ENCODE data around the gene FMO4.
"Not testable (repeated sequence)": the region's sequence is repeated elsewhere in the genome, so short reads cannot be mapped to it uniquely, and the experiment has no call there.

The FMO4 gene

DNA sequence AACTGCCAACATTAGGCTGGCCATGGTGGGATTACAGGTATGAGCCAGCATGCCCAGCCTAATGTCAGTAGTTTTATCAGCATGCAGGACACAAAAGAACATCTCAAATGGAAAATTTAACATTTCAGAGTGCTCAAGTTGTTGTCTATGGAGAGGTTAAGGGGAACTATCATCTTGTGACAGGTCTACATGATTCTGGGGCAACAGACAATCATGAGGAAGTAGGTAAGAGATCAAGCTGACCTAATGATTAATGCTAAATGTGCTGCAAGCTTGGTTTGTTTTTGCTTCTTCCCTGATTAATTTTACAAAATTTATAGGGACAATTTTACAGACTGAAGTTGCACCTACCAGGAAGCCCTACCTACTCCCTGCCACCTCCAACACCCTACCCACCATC, 36.6 kb downstream of the FMO4 start:
- peaks cover 17% of the 10 kb centered on the region for H3K9me3 Mint-ChIP-seq
- H3K4me3 Mint-ChIP-seq, result no peak overlapping the region
- DNase-seq (ENCODE audit: low spot score), result no peak
- H3K27me3 Mint-ChIP-seq (ENCODE audit: low read depth), result no peaks in the 10 kb centered on the region
- H3K27ac Mint-ChIP-seq, result no peak overlapping the region
- no peaks in the 10 kb centered on the region for H3K36me3 Mint-ChIP-seq (ENCODE audit: low read depth)
- no peaks in the 10 kb centered on the region for H3K4me1 Mint-ChIP-seq (ENCODE audit: low read depth)

DNA sequence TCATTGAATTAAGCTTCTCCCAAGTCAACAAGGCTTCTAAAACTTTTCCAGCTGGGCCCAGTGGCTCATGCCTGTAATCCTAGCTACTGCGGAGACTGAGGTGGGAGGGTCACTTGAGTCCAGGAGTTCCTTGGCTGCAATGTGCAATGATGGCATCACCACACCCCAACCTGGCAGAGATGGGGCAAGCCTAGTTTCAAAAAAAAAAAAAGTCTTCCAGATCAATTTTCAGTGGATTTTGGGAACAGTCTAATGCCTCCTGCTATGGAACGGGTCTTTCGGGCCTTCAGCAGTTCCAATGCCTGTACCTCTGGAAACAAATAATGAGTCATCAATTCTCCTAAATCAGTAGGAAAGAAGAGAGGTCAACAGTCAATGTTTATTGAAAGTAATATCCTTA, 38.0 kb downstream of the FMO4 start:
- no peaks in the 10 kb centered on the region for H3K4me1 Mint-ChIP-seq (ENCODE audit: low read depth)
- H3K9me3 Mint-ChIP-seq, result peaks cover 10% of the 10 kb centered on the region
- no peaks in the 10 kb centered on the region for H3K27me3 Mint-ChIP-seq (ENCODE audit: low read depth)
- no peak overlapping the region for H3K4me3 Mint-ChIP-seq
- no peak overlapping the region for H3K27ac Mint-ChIP-seq
- DNase-seq (ENCODE audit: low spot score), result no peak
- H3K36me3 Mint-ChIP-seq (ENCODE audit: low read depth), result no peaks in the 10 kb centered on the region

DNA sequence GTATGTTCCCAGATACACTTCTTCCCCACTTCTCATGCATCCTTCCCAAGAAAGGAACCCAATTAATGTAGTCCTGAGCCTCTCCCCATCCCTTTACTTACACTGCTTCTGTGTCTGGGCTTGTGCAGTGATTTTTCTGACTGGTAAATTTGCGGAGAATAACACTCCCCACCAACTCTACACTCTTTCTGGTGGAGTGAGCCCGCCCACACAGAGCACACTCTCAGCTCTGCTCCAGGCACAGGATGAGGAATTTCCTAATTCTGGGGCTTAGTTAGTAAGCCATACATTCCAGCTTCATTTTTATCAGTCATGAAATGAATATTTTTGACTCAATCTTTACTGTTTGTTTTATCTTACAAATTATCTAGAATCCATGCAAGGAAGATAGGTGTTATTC, 38.6 kb downstream of the FMO4 start:
- Mint-ChIP-seq H3K9me3 (peaks cover 8% of the 10 kb centered on the region), H3K27me3 (ENCODE audit: low read depth) (no peaks in the 10 kb centered on the region), H3K36me3 (ENCODE audit: low read depth) (no peaks in the 10 kb centered on the region), H3K27ac (no peak overlapping the region), H3K4me3 (no peak overlapping the region), H3K4me1 (ENCODE audit: low read depth) (no peaks in the 10 kb centered on the region)
- no peak for DNase-seq (ENCODE audit: low spot score)

DNA sequence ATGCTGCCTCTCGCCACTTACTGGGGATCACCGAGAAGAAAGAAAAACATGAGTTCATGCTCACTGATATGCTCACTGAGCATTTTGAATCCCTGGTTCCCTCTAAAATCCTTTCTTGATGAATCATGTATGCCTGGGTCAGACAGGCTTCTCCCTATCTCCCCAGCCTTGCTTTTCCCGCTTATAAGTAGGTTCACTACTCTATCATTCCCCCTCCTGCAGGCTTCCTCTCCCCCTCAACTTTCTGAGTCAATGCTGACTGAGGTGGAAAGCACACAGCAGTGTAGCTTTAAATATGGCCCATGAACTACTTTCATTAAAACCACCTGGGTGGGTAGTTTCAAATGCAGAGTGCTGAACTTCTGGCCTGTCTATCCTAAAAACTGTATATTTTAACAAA, 41.7 kb downstream of the FMO4 start:
- H3K27ac Mint-ChIP-seq, result no peak overlapping the region
- no peaks in the 10 kb centered on the region for H3K36me3 Mint-ChIP-seq (ENCODE audit: low read depth)
- DNase-seq (ENCODE audit: low spot score), result no peak
- no peaks in the 10 kb centered on the region for H3K4me1 Mint-ChIP-seq (ENCODE audit: low read depth)
- no peak overlapping the region for H3K4me3 Mint-ChIP-seq
- no peaks in the 10 kb centered on the region for H3K27me3 Mint-ChIP-seq (ENCODE audit: low read depth)
- peaks cover 2% of the 10 kb centered on the region for H3K9me3 Mint-ChIP-seq

DNA sequence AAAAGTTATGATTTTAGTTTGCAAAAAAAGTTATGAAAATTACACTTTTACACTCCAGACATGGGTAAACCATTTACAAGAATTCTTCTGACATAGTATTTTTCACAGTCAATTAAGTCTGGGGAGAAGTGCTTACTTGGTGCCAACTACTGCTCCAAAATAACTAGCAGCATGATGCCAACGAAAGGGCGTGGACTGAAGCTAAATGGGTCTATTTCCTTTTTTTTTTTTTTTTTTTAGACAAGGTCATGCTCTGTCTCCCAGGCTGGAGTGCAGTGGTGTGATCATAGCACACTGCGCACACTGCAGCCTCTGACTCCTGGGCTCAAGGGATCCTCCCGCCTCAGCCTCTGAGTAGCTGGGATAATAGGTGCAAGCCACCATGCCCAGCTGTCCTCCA, 43.2 kb downstream of the FMO4 start:
- no peak for DNase-seq (ENCODE audit: low spot score)
- Mint-ChIP-seq H3K36me3 (ENCODE audit: low read depth) (no peaks in the 10 kb centered on the region), H3K27ac (no peak overlapping the region), H3K4me1 (ENCODE audit: low read depth) (no peaks in the 10 kb centered on the region), H3K4me3 (no peak overlapping the region), H3K9me3 (peaks cover 5% of the 10 kb centered on the region), H3K27me3 (ENCODE audit: low read depth) (no peaks in the 10 kb centered on the region)

DNA sequence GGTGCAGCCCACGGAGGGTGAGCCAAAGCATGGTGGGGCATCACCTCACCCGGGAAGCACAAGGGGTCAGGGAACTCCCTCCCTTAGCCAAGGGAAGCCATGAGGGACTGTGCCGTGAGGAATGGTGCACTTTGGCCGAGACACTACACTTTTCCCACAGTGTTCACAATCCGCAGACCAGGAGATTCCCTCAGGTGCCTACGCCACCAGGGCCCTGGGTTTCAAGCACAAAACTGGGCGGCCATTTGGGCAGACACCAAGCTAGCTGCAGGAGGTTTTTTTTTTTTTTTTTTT, 45.3 kb downstream of the FMO4 start:
- not testable (repeated sequence) for H3K4me3 Mint-ChIP-seq; H3K9me3 Mint-ChIP-seq; DNase-seq (ENCODE audit: low spot score); H3K27me3 Mint-ChIP-seq (ENCODE audit: low read depth); H3K36me3 Mint-ChIP-seq (ENCODE audit: low read depth); H3K27ac Mint-ChIP-seq; H3K4me1 Mint-ChIP-seq (ENCODE audit: low read depth)

DNA sequence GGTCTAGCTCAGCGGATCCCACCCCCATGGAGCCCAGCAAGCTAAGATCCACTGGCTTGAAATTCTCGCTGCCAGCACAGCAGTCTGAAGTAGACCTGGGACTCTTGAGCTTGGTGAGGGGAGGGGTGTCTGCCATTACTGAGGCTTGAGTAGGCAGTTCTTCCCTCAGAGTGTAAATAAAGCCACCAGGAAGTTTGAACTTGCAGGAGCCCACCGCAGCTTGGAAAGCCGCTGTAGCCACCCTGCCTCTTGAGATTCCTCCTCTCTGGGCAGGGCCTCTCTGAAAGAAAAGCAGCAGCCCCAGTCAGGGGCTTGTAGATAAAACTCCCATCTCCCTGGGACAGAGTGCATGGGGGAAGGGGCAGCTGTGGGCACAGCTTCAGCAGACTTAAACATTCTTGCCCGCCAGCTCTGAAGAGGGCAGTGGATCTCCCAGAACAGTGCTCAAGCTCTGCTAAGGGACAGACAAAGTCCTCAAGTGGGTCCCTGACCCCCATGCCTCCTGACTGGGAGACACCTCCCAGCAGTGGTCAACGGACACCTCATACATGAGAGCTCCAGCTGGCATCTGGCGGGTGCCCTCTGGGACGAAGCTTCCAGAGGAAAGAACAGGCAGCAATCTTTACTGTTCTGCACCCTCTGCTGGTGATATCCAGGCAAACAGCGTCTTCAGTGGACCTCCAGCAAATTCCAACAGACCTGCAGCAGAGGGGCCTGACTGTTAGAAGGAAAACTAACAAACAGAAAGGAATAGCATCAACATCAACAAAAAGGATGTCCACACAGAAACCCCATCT, 45.9 kb downstream of the FMO4 start:
- not testable (repeated sequence) for H3K27ac Mint-ChIP-seq; H3K36me3 Mint-ChIP-seq (ENCODE audit: low read depth); H3K9me3 Mint-ChIP-seq; DNase-seq (ENCODE audit: low spot score); H3K4me3 Mint-ChIP-seq; H3K4me1 Mint-ChIP-seq (ENCODE audit: low read depth); H3K27me3 Mint-ChIP-seq (ENCODE audit: low read depth)

DNA sequence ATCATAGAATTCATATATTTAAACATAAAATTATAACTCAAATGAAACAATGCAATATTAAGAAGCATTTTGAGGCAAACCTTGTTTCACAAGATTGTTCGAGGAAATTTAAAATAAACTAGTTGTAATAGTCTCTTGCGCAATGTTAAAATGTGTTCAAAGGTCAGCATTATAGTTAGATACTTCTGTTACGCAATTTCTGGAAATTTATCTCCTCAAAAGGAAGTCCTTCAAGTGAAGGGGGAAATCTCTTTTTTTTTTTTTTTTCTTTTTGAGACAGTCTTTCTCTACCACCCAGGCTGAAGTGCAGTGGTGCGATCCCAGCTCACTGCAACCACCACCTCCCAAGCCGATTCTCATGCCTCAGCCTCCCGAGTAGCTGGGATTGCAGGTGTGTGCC, 52.1 kb downstream of the FMO4 start:
- no peaks in the 10 kb centered on the region for H3K9me3 Mint-ChIP-seq
- H3K27ac Mint-ChIP-seq, result no peak overlapping the region
- no peaks in the 10 kb centered on the region for H3K36me3 Mint-ChIP-seq (ENCODE audit: low read depth)
- H3K4me3 Mint-ChIP-seq, result no peak overlapping the region
- H3K27me3 Mint-ChIP-seq (ENCODE audit: low read depth), result peaks cover 2% of the 10 kb centered on the region
- no peak for DNase-seq (ENCODE audit: low spot score)
- no peaks in the 10 kb centered on the region for H3K4me1 Mint-ChIP-seq (ENCODE audit: low read depth)

DNA sequence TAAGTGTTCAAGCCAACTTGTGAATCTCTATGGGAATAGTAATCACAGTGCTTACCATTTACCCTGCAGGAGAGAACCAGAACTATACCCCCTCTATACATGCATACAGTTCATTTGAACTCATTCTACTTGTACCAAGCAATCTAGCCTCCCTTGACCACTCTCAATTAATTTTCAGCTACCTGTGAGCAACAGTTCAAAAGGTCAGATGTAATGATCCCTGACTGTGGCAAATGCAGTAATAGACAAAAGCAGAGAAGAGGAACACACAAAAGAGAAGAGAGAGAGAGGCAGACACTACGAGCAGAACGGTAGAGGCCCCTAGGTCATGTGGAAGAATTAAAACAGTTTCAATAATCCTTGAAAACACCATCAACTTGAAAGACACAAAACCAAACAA, 52.8 kb downstream of the FMO4 start:
- Mint-ChIP-seq H3K36me3 (ENCODE audit: low read depth) (no peaks in the 10 kb centered on the region), H3K4me1 (ENCODE audit: low read depth) (peaks cover under 1% of the 10 kb centered on the region), H3K9me3 (no peaks in the 10 kb centered on the region), H3K27me3 (ENCODE audit: low read depth) (peaks cover 2% of the 10 kb centered on the region), H3K27ac (no peak overlapping the region), H3K4me3 (no peak overlapping the region)
- no peak for DNase-seq (ENCODE audit: low spot score)

DNA sequence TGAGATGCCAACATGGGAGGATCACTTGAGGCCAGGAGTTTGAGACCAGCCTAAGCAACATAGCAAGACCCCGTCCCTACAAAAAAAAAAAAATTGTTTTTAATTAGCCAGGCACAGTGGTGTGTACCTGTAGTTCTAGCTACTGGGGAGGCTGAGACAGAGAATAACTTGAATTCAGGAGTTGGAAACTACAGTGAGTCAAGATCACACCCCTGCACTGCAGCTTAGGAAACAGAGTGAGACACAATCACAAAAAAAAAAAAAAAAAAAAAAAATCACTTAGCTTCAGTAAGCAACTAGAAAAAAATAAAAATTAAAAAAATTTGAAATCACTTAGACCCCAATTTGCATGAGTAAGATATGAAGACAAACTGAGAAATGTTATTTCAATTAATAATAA, 53.5 kb downstream of the FMO4 start:
- Mint-ChIP-seq H3K36me3 (ENCODE audit: low read depth) (no peaks in the 10 kb centered on the region), H3K4me3 (no peak overlapping the region), H3K9me3 (no peaks in the 10 kb centered on the region), H3K27me3 (ENCODE audit: low read depth) (peaks cover 2% of the 10 kb centered on the region), H3K27ac (no peak overlapping the region), H3K4me1 (ENCODE audit: low read depth) (peaks cover 4% of the 10 kb centered on the region)
- no peak for DNase-seq (ENCODE audit: low spot score)

DNA sequence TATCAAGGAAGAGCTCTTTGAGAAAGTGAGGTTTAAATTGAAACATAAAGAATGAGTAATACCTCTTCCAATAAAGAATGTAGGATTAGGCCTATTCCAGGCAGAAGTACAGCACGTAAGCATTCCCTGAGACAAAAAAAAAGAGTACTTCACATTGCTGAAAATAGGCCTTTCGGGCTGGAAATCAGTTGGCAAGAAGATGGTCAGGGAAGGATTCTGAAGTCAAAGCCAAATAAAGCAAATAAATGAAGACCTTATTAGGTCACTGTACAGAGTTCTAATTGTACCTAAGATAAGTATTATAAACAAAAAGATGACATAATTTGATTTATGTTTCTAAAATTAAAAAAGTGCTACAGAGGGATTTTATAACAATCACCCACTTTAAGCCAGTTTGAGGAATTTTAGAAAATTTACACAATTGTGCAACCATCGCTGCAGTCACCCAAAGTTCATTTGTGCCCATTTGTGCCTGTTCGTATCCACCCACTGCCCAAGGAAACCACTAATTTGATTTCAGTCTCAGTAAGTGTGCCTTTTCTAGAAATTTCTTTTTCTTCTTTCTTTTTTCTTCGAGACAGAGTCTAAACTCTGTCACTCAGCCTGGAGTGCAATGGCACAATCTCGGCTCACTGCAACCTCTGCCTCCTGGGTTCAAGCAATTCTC, 58.6 kb downstream of the FMO4 start:
- Mint-ChIP-seq H3K4me3 (no peak overlapping the region), H3K4me1 (ENCODE audit: low read depth) (peaks cover 4% of the 10 kb centered on the region), H3K36me3 (ENCODE audit: low read depth) (no peaks in the 10 kb centered on the region), H3K27ac (no peak overlapping the region), H3K9me3 (no peaks in the 10 kb centered on the region), H3K27me3 (ENCODE audit: low read depth) (peaks cover 2% of the 10 kb centered on the region)
- no peak for DNase-seq (ENCODE audit: low spot score)

DNA sequence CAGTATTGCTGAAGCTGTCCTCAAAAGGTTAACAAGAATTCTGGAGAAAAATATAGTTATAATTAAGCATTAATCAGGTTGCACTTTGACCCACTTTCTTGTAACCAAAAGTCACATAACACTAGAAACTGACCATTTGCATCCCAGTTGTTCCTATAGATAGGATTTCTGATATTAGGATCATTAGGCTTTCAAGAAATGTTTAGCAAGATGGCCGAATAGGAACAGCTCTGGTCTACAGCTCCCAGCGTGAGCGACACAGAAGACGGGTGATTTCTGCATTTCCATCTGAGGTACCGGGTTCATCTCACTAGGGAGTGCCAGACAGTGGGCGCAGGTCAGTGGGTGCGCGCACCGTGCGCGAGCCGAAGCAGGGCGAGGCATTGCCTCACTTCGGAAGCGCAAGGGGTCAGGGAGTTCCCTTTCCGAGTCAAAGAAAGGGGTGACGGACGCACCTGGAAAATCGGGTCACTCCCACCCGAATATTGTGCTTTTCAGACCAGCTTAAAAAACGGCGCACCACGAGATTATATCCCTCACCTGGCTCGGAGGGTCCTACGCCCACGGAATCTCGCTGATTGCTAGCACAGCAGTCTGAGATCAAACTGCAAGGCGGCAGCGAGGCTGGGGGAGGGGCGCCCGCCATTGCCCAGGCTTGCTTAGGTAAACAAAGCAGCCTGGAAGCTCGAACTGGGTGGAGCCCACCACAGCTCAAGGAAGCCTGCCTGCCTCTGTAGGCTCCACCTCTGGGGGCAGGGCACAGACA, 59.6 kb downstream of the FMO4 start:
- not testable (repeated sequence) for H3K9me3 Mint-ChIP-seq; H3K36me3 Mint-ChIP-seq (ENCODE audit: low read depth); H3K27me3 Mint-ChIP-seq (ENCODE audit: low read depth); H3K27ac Mint-ChIP-seq; H3K4me3 Mint-ChIP-seq; H3K4me1 Mint-ChIP-seq (ENCODE audit: low read depth); DNase-seq (ENCODE audit: low spot score)

DNA sequence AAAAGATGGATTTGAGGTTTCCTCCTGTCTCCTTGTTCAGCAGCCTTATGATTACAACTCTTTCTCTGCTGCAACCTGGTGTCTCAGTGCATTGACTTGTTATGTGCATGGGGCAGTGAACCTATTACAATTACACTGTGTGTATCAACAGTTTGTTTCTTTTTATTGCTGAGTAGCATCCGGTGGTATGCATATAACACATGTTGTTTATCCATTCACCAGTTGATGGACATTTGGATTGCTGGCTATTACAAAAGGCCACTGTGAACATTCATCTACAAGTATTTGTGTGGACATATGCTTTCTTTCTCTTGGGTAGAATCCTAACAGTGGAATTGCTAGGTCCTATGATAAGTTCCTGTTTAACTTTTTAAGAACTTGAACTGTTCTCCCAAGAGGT, 65.9 kb downstream of the FMO4 start:
- H3K4me1 Mint-ChIP-seq (ENCODE audit: low read depth), result no peaks in the 10 kb centered on the region
- no peak for DNase-seq (ENCODE audit: low spot score)
- no peak overlapping the region for H3K4me3 Mint-ChIP-seq
- H3K36me3 Mint-ChIP-seq (ENCODE audit: low read depth), result no peaks in the 10 kb centered on the region
- H3K9me3 Mint-ChIP-seq, result peaks cover 11% of the 10 kb centered on the region
- H3K27me3 Mint-ChIP-seq (ENCODE audit: low read depth), result no peaks in the 10 kb centered on the region
- H3K27ac Mint-ChIP-seq, result no peak overlapping the region

DNA sequence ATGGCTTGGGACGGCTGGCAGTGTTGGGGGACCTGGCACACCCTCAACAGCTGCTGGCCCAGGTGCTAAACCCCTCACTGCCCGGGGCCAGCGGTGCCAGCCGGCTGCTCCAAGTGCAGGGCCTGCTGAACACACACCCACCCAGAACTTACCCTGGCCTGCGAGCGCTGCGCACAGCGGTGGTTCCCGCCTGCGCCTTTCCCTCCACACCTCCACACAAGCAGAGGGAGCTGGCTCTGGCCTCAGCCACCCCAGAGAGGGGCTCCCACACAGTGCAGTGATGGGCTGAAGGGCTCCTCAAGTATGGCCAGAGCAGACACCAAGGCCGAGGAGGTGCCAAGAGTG, 67.9 kb downstream of the FMO4 start:
- Mint-ChIP-seq H3K9me3 (peaks cover 11% of the 10 kb centered on the region), H3K36me3 (ENCODE audit: low read depth) (no peaks in the 10 kb centered on the region), H3K4me3 (no peak overlapping the region), H3K27ac (no peak overlapping the region), H3K4me1 (ENCODE audit: low read depth) (no peaks in the 10 kb centered on the region), H3K27me3 (ENCODE audit: low read depth) (no peaks in the 10 kb centered on the region)
- DNase-seq (ENCODE audit: low spot score), result no peak

Measured in T-helper 2 cell treated with Interferon-gamma antibody and Interleukin-4, amounts not matched to agents 5 μg/mL and 100 μg/mL, for 36 hours (primary cell).